ENCODE results near the gene FAM3D.
"Not testable (repeated sequence)": the region's sequence is repeated elsewhere in the genome, so short reads cannot be mapped to it uniquely, and the experiment has no call there.

FAM3D gene

DNA sequence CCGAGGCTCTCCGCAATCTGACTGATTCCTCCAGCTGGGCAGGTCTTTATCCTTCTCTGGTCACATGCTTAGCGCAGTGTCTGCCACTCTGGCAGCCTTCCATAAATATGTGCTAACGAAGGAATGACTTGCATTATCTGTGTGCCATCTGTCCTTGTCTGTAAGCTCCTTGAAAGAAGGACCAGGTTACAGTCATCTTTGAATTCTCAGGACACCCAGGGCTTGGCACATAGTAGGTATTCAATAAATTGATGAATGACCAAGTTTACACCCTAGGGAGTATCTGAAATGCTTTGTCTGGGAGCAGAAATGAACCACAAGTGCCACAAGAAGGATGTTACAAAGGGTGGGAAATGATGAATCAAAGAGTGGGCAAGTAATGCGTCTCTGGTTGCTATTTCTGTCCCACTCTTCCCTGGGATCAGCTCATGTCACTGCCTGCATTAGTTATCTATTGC lies 16.5 kb upstream of the FAM3D start:
- no peak for DNase-seq (ENCODE audit: low spot score)

DNA sequence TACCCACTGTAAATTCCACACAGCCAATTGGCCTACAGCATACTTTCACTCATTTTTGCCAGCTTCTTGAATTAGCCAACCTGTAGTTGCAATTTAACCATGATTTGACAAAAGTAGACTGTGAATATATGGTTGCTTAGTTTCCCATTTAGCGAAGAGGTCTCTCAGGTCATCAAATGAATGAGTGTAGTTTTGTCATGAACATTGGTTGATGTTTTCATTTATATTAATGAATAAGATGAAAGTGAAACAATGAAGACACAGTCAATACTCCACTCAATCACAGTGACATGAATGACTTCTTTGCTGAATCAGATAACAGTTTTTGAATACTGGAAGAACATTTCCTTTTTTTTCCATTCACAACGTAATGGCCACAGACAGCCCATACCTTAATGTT lies 15.3 kb upstream of the FAM3D start:
- DNase-seq (ENCODE audit: low spot score), result no peak

DNA sequence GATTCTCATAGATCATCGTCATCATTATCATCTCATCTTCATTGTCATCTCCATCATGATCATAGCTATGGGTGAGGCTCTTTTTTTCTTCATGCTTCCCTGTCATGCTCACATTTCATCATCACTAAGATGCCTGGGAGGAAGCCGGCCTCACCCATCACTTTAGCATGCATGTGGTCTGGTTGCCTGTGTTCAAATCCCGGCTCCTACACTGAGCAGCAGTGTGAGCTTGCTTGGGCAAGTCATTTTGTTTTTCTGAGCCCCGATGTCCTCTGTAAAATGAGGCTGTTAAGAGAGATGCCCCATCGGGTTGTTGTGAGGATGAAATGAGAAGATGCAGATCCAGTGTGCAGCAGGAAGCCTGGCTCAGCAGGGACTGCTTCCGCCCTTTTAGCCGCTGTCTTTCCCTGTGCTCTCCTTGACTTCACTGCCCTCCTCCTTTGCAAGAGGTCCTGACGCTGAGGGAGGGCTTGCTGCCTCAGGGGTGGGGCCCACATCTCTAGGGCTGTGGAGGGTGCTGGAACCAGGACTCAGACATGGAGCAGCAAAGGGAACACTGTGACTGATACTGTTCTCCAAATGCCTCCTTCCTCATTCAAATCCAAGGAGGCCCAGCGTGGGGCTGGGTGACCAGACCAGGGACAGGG lies 14.4 kb upstream of the FAM3D start:
- DNase-seq (ENCODE audit: low spot score), result no peak

DNA sequence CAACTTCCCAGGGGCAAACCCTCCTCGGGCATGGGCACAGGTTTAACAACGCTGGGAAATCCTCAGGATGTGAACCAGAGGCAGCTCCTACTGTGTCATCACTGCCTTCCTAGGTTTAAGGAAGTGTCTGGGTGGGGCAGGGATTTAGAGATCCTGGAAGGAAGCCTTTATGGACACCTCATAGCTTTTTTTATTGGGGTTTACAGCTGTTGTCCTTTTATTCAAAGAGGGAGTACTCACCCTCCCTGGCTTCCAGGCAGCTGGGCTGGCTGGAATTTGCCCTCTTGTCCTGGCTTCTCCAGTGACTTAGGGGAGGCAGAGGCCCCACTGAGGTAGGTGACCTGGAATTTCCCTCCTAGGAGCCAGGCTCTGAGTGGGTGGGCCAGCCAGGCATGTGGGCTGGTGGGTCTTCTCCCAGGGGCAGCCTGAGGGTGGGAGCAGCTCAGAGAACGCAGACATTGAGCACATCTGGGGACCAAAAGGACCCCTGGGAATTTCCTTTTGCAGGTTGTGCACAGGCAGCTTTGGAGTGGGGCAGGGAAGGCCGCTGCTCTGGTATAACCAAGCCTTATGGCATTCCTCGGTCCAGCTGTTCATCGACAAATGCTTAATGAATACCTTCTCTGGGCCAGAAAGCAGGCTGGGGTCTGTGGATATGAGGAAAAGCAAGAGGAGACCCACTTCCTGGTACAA lies 13.5 kb upstream of the FAM3D start:
- no peak for DNase-seq (ENCODE audit: low spot score)

DNA sequence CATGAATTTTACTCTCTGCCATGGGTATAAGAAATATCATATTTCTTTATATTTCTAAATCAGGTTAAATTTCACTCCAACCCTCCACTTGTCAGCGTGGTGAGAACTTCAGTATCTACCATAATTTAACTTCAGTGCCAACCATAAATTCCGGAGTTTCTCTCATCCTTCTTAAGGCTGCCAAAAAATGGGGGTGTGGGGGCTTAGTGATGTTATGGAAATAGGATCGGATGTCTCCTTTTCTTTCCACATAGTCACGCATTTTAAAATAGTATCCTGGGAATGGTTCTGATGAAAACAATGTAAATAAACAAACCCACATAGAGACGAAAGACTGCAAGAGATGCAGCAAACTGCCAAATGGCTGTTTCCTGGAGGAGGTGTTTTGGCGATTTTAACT lies 12.9 kb upstream of the FAM3D start:
- no peak for DNase-seq (ENCODE audit: low spot score)

DNA sequence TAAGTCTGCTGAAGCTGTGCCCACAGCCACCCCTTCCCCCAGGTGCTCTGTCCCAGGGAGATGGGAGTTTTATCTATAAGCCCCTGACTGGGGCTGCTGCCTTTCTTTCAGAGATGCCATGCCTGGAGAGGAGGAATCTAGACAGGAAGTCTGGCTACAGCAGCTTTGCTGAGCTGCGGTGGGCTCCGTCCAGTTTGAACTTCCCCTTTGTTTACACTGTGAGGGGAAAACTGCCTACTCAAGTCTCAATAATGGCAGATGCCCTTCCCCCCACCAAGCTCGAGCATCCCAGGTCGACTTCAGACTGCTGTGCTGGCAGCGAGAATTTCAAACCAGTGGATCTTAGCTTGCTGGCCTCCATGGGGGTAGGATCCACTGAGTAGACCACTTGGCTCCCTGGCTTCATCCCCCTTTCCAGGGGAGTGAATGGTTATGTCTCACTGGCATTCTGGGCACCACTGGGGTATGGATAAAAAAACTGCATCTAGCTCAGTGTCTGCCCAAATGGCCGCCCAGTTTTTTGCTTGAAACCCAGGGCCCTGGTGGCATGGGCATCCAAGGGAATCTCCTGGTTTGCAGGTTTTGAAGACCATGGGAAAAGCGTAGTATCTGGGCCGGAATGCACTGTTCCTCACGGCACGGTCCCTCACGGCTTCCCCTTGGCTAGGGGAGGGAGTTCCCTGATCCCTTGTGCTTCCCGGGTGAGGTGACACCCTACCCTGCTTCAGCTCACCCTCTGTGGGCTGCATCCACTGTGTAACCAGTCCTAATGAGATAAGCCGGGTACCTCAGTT lies 11.8 kb upstream of the FAM3D start:
- not testable (repeated sequence) for DNase-seq (ENCODE audit: low spot score)

DNA sequence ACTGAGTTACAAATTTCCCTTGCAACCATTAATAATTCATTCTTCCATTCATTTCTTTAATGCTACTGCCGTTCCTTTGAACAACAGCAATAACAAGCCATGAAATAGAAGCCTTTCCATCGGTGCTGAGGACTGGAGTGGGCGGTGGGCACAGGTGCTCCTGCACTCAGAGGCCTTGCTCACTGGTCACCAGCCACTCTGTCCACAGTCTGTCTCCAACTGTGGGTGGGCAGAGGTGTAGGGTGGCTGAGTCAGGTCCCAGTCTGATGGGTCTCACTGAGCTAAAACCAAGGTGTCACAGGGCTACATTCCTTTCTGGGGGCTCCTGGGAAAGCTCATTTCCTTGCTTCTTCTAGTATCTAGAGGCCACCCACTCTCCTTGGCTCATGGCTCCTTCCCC lies 6.3 kb upstream of the FAM3D start:
- no peak for DNase-seq (ENCODE audit: low spot score)

DNA sequence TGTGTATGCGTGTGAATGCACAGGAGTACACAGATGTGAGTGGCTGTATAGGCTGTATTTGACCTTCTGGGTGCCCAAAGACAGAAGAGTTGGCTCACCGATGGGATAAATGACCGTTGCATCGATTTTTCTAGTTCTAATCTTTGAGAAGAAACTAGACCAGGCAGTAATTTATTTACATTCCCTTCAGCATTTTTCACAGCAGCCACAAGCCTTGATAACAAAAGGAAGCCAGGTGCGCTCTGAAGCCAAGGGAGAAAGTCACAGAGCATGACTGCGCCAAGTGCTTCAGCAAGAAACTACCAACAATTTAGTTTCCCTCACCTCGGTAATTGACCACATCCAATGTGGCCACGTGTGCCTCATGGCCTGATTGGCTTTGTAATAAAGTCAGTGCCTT lies 5.9 kb upstream of the FAM3D start:
- DNase-seq (ENCODE audit: low spot score), result no peak

DNA sequence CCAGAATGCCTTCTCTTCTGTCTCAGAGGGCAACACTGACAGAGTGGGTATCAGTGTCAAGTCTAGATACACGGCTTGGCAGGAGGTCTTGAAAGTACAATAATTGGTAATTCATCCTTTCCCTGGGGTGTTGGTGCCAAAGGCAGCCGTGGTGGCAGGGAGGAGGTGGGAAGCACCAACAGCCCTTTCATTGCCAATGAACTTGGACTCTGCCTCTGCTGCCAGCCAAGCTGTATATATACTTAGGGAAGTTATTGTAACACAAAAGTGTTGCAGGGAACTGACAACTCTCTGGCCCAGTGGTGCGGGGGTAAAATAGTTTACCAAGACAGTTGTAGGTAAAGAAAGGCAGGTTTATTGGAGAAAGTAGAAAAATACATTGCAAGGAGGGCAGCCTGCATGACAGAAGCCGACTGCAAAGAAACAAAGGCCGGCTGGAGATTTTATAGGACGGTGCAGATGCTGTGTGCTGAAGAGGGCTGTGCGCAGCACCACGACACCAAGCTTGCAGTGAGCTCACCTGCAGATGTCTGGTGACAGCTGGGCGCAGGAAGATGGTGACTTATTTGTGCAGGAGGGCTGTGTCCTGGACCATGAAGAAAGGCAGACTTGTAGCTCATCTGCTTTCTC lies 4.0 kb upstream of the FAM3D start:
- DNase-seq (ENCODE audit: low spot score), result no peak

DNA sequence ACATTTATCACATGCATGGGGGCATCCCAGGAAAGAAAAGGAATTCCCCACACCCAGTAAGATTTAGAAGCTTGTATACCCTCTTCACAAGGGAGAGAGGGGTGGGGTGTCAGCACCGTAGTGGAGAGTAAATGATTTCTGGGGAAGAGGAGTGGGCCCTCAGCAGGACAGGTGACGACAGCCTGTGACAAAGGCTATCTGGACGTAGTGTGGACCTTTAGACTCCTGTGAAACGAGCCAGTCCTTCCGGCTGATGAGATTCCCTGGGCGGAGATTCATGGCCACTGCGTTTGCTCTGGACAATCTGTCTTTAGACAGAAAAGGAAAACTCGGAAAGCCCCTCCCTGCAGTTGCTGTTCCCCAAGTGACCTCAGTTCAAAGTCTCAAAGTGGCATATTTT lies 1.7 kb upstream of the FAM3D start:
- DNase-seq (ENCODE audit: low spot score), result no peak

DNA sequence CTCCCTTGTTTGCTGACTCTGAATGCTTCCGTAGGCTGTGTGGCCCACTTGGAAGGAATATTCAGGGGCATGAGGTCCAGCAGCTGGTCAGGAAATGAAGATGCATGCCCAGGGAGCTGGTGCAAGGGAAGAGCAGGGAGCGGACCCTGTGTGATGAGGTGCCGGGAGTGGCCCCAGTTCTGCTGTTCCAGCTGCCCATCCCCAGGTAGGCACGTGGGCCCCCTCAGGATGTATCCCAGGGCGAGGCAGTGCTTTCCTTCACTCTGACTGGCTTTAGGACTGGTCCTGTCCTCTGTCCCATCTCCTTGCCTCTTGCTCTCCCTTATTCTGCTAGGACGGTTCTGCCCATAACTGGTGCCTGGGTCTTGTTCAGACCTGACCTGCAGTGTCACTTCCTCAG lies 1.1 kb upstream of the FAM3D start:
- no peak for DNase-seq (ENCODE audit: low spot score)

DNA sequence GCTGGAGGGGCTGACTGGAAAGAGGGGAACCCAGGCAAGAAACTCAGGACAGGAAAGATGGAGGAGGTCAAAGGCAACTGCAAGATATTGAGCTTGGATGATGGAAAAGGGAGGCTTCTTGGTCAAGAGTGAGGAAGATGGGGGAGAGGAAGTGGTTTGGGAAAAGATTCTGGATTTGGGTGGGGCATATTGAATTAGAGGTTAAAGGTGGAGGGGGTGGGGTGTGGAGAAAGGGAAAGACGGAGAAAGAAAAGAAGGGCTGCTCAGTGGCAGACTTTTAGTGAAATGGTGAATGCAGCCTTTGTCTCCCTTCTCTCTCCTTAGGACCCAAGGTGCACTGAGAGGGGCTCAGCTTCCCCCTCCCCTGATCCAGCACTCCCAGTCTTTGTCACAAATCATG lies 655 bp upstream of the FAM3D start:
- DNase-seq (ENCODE audit: low spot score), result no peak

DNA sequence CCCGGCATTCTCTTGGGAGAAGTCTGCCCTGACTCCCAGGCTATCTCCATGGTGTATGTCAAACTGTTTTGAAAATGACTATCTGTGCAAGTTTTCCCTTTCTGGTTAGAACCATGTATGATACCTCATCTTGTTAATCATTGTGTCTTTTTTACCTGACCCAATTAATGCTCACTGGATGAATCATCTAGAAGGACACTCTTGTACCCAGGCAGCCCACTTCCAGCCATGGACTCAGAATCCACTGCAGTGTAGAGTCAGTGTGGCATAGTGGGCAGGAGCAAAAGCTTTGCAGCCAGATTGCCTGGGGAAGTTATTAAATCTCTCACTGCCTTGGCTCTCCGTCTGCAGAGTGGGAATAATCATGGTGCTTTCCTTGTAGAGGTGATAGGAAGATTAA lies 1.2 kb downstream of the FAM3D start:
- DNase-seq (ENCODE audit: low spot score), result no peak

DNA sequence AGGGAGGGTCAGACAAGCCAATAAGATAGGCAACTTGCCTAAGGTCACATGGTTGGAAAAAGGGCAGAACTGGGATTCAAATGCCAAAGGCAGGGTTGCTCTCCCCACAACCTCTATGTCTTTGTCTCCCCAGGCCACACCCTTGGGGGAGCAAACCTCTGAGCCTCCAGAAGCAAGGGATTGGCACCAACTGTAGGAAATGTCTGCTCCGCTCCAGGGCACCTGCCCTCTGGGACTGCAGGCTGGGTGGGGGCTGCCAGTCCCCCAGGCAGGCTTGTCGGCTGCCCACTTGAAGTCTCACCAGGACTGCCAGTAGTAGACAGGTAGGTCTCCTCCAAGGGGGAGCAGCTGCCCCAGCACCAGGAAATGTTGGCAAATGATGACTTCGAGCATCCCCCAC lies 2.0 kb downstream of the FAM3D start:
- no peak for DNase-seq (ENCODE audit: low spot score)

DNA sequence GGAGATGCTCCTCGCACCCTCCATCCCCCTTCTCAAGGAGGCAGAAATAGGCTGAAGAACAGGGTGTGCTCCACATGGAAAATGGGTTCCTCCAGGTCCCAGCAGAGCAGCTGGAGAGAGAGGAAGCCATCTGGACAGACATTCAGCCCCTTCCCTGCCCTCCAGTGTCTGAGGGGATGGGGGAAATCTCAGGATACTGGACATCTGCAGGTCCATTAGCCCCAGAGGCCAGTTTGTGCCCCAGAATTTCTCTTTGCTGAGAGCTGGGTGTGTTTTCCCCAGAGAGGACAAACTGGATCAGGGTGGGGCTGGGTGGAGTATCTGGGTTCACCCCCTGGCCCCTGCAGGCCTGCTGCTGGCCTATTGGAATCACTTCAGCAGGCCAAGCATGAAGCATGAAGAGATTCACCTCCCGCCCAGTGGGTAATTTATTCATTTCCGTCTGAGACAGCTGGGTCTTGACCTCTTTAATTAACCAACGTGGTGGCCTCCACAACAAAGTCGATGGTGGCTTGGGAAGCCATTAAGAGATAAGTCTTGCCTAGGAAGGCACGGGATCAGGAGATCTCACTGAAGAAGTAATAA lies 4.6 kb downstream of the FAM3D start:
- no peak for DNase-seq (ENCODE audit: low spot score)

DNA sequence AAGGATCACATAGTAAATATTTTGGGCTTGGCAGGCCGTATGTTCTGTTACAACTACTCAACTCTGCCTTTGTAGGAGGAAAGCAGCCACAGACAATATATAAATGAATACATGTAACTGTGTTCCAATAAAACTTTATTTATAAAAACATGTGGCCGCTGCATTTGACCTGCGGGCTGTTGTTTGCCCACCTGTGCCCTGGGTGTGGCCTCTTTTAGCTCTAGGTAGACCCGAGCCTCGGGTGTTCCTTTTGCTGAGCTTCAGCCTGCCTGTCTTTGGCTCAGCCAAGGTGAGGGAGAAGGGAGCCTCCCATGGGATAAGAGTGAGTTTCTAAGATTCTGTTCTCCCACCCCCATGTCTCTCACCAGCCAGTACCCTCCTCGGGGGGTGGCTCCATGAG lies 5.6 kb downstream of the FAM3D start:
- DNase-seq (ENCODE audit: low spot score), result no peak

DNA sequence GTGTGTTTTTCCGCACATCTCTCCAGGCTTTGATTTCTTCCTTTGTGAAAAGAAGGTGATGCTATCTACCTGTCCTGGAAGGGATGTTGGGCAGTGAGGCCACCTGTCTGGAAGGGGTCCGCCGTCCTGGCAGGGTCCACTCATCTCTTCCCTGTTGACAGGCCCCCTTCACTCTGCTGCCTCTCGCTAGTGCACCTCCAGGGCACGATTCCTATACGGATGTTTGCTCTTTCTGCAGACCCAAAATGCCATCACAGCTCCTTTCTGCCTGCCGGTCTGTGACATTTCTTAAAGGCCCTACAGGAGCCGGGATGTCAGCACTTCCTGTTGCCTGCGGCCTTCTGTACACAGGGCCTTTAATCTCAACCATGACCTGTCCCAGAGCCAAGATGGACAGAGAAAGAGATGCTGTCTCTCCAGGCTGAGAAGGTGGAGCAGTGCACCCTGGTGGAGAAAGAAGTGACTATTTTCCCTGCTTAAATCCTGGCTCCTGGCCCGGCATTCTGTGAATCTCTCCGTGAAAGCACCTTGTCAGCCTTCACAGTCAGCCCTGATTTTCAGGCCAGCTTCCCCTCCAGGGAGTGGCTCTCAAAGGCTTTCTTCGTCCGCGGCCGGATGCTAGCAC lies 7.4 kb downstream of the FAM3D start:
- DNase-seq (ENCODE audit: low spot score), result no peak

DNA sequence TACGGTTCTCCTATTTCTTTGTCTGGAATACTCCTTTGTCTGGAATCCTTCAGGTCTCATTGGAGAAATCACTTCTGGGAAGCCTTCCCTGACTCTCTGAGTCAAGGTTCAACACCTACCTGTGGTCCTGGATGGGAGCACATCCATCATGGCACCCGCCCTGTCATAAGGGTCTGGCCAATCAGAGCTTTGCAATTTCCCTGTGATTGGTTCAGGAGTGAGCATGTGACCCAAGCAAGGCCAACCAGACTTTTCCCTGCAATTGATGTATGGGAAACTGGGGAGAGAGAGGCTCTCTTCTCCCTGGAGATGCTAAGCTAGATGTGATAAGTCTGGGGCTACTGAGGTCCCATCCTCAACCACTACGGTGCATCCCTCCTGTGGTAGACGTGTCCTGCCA lies 8.1 kb downstream of the FAM3D start:
- DNase-seq (ENCODE audit: low spot score), result no peak

DNA sequence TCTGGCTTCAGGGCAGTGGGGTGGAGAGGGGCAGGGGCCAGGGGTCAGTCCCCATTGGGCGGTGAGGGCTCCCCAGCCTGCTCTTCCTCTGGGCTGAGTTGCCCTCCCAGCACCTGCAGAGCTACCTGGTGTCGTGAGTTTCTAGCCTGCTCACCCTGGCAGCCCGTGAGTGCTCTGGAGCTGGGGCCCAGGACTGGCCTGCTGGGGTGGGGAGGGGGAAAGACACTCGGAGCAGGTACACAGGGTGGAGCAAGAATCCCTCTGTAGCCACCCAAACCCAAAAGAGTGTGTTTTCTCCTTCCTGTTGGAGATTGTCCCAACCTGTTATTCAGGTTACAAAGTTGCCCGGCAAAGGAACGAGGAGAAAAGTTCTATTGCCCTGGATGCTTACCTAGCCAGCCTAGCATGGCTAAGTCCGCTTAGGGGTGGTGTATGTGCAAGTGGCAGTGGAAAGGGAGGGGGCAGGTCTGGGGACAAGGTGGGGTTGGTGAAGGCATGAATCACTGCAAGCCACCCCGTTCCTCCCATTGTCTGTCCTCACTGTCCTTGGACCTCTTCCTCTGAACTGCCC lies 8.9 kb downstream of the FAM3D start:
- no peak for DNase-seq (ENCODE audit: low spot score)

DNA sequence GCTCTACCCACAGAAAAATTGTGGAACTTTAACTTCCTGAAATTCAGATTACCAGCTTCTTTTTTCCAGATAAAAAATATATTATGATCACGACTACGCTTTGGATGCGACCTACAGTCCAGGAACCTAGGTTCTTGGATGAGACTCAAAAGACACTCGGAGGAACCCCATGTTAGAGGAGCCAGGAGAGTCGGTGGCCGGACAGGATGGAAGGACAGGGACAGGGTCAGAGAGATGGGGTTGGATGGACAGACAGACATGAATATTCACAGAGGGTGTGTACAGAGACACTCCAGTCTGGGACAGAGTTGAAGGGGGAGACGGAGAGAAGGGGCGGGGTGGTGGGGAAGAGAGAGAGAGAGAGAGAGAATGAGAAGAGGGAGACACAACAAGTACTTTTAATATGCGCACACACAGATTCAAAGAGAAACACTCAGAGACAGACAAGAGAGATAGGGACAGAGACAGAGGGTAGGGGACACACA lies 9.5 kb downstream of the FAM3D start:
- DNase-seq (ENCODE audit: low spot score), result no peak

DNA sequence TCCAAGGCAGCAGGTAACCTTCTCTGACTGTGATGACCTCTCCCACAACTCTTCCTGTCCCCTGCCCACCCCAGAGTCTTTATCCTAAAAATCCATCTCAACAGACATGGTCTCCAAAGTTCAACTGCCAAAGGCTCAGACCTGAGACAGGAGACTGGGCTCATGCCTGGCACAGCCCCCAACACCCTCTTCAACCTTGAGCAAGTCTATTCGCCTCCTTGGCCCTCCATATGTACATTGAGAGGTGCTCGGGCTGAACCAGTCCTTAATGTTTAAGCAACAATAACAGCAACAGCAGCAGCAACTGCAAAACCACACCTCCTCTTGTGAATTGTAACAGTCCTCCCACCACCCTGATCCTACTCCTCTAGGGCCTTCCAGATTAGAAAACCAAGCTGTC lies 9.9 kb downstream of the FAM3D start:
- DNase-seq (ENCODE audit: low spot score), result no peak

Measured in CD4-positive, alpha-beta T cell treated with Interleukin-2 at 100 ng/mL for 4 hours (primary cell).